Activated CD8-positive, alpha-beta memory T cell treated with anti-CD3 and anti-CD28 coated beads, Interleukin-2, amount 50 U/mL, for 4 hours (primary cell): Measurements from ENCODE around the gene SLC13A3.

Experiments
- DNase-seq: peaks from one replicate; pipeline ENCODE4 v3.0.0-alpha.2; 2020

The SLC13A3 gene

DNA sequence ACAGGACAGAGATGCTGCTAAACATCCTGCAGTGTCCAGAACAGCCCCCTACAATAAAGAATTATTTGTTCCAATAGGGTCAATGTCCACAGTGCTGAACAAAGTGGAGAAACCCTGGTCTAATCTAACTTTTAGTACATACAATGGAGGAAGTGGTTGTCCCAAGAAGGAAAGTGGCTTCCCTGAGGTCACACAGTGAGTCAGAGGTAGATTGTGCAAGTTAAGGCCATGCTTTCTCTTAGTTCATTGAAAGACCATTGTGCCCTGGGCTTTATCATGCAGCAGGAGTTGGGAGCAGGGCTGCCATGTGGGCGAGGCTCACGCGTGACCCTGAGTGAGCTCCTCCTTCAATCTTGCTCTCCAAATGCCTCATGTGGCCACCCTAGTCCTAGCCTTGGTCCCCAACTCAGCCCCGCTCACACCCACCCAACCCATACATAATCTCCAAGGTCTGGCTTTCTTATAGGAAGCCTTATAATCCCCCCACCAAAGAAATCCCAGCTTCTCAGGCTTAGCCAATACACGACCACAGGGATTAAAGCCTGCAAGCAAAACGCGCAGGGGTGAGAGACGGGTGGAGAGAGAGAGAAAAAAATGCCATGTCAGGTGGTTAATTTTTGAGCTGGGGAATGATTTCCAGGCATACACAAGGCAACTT lies 19.9 kb downstream of the SLC13A3 start:
- DNase-seq: no peak

DNA sequence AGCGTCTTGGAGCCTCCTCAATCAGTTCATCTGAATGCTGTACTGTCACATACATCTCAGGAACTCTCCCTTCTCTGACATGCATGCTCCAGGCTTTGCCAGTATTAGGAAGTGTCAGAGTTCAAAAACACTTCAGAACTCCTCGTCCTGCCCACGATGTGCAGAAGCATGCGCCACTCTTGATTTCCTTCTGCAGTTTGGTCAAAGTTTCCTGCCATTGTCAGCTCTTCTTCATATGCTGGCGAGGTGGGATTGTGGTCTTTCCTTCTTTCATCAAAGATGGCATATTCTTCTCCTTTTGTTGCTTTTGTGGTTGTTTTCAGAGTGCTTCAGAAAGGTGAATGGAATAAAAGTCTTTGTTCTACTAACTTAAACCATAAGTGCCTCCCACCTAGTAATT lies 21.0 kb downstream of the SLC13A3 start:
- DNase-seq: no peak

DNA sequence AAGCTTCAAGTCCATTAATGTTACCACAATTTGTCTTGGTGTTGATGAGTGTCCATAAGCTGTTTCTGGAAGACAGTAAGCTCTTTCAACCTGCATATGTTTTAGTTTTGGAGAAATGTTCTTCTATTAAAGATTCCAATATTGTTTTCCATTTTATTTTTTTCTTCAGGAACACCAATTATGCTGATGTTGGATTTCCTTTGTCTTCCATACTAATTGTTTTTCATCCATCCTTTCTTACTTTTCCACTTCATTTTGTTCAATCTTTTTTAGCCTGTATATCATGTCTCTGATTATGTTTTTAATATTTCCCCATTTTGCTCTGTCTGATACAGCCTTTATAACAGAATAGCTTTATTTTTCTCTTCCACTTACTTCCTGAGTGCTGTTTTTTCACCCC lies 21.9 kb downstream of the SLC13A3 start:
- no peak for DNase-seq

DNA sequence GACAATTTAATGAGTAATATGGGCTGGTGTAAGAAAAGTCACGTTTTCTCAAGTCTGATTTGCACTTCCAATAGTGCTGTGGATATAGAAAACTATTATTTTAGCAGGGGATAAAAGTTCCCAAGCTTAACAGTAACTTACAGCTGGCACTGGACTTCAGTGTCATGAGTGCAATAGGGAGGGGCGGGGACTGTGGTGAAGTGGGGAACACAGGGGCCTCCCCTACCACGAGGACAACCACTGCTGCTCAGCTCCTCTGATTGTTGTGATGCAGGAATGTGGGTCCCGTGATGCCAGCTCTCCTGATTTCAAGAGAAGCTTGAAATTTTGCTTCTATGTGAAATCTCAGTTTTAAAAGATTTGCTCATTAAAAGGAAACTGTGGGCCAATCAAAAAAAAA lies 24.0 kb downstream of the SLC13A3 start:
- no peak for DNase-seq

DNA sequence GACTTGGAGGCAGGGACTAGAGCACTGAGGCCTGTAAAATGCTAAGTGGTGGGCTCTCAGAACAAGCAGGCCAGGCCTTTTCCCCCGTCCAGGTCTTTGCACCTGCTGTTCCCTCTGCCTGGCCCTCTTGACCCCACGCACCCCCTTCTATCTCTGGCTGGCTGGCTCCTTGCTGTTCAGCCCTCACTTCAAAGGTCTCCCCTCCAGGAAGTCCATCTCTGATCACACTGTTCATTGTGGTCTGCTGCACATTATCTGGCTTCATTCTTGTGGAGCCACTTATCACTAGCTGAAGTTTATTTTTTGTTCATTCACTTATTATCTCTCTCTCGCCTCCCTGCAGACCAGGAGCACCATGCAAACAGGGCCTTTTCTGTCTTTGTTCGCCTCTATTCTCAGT lies 24.5 kb downstream of the SLC13A3 start:
- no peak for DNase-seq

DNA sequence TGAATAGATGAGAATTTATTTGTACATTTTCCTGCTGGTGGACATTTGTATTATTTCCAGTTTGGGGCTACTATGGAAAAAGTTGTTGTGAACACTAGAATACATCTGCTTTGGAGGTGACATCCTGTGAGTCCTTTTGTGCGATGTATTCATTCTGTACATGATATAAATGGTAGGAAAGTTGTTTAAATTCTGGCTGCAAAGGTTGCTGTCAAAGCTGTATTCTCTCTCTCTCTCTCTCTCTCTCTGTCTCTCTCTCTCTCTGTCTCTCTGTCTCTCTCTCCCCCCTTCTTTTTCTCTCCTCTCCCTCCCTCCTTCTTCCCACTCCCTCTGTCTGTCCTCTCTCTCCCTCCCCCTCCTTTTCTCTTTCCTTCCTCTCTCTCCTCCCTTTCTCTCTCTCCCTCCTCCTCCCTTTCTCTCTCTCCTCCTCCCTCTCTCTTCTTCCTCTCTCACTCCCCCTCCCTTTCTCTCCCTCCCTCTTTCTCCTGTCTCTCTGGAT lies 25.3 kb downstream of the SLC13A3 start:
- no peak for DNase-seq

DNA sequence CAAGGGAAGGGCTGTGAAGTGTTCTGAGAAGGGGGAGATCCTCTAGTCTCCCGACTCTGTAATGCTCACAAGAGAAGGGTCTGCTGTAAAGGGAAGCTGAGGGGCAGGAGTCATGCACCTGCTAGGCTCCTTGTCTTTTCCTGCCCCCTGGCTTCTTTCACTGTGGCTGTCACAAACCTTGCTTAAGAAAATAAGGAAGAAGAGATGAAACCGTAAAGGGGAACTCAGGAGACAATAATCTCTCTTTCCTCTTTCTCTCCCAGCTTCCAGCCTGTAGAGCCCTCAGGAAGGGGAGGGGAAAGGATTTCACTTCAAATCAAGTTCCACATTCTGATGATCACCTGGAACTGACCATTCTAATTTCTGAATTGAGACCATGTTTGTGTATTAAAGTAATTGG lies 26.3 kb downstream of the SLC13A3 start:
- DNase-seq: no peak

DNA sequence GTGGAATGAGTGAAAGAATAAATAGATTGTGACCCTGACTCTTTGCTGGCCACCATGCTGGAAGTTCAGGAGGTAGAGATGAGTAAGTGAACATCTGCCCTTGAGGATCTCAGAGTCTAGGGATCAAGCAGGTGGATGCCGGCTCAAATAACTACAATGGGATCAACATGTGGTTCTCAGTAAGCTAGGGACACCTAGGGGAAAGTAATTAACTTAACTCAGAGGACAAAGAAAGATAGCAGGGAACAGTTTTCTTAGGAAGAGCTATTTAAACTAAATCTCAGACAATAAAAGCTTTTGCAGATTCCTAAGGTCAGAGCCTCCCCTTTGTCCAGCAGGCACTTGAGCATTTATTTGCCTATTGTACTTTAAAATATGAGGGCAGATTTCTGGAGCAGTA lies 29.1 kb downstream of the SLC13A3 start:
- DNase-seq: no peak

DNA sequence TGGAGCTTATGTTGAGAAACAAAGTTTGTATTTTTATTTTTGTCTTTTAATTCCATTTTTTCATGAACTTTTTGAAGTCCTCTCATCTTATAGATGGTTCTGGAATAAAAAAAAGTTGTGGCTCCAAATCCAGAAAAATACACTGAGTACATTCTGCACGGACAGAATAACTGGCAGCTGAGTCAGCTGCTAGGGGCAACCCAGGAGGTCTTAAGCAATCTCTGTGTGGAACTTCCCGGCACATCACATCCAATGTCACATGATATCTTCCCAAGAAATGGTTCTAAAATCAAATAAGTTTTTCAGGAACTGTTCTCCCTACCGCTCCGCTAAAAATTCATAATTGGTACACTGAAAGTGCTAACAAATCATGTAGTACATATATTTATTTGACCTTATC lies 29.8 kb downstream of the SLC13A3 start:
- no peak for DNase-seq

DNA sequence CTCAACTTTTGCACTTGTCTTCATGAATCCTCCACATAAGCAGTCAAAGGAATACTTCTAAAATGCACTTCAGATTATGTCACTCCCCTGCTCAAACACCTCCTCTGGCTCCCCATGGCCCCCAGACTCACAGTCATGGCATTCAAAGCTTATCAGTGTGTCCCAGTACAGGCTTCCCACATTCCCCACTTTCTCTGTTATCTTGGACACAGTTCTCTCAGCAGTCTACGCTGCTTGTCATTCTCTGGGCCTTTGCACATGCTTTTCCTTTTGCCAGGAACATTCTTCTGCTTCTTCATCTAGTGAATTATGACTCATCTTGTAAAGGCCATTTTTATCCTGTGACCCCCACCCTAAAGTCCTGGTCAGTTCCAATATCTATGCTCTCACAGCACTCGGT lies 31.8 kb downstream of the SLC13A3 start:
- DNase-seq: no peak

DNA sequence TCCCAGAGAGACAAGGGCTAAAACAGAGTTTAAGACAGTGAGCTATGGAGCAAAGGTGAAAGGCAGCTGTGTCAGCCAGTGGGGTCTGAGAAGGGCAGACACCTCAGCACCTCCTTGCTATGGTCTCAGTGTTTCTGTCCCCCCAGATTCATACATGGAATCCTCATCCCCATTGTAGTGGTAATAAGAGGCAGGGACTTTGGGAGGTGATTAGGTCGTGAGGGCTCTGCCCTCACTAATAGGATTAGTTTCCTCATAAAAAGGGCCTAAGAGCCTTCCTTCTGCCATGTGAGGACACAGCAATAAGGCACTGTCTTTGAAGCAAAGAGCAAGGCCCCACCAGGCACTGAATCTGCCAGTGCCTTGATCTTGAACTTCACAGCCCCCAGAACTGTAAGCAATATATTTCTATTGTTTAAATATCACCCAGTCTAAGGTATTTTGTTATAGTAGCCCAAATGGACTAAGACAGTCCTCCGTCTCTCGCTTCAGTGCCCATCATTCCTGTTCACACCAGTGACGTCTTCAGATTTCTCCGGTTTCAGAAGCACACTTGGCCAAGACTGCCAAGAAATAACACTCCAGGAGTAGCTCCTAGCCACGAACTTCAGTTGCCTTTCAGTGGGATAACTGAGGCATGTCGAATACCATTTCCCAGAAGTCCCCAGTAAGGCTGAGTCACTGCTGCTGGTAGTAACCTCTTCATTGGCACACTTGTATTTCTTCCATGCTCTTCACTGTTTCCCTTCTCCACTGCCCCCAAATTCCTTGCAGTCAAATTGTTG lies 32.8 kb downstream of the SLC13A3 start:
- DNase-seq: no peak

DNA sequence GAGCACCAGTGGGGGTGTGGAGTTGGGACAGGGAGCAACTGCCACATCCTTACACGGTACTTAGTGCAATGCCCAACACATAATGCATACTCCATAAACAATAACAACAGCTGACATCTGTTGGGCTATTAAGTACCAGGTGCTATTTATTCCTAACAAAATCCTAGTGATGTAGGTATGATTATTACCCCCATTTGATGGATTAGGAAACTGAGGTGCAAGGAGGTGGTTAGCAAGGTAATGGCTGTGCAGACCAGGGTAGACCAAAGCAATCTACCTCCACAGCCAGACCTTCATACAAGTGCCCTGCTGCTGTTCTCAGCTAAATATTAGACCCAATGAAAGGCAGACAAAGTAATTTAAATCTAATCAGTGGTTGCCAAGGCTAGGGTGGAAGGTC lies 36.8 kb downstream of the SLC13A3 start:
- no peak for DNase-seq

DNA sequence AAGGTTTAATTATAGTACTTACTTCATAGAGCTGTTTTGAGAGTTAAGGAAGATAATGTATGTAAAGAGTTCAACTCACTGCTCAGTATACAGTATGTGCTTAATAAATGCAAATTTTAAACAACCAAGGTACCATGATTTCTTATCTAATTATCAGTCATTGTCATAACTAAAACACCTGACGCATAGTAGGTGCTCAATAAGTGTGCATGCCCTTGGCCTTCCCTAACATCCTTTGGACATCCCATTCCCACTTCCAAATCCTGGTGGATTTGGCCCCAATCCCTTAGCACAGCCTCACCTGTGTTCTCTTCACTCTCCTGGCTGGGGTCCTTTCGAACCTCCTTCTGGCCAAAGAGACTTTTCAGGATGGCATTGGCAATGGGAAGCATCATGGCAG lies 41.1 kb downstream of the SLC13A3 start:
- no peak for DNase-seq

DNA sequence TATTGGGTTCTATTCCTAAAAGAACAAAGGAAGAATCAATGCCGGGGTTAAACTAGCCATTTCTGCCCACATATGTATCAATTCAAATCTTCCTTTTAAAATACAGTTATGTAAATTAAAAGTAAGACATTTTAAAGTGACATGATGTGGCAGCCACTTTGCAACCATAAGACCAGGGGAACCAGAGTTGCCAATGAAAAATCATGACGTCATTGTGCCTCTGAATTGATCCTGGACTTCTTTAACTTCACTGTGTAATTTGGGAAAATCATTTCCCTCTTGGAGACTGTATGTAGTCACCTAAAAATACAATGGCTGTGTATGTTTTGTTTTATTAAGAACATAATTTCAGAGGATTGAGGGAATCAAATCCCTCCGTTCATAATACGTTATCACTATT lies 42.2 kb downstream of the SLC13A3 start:
- no peak for DNase-seq

DNA sequence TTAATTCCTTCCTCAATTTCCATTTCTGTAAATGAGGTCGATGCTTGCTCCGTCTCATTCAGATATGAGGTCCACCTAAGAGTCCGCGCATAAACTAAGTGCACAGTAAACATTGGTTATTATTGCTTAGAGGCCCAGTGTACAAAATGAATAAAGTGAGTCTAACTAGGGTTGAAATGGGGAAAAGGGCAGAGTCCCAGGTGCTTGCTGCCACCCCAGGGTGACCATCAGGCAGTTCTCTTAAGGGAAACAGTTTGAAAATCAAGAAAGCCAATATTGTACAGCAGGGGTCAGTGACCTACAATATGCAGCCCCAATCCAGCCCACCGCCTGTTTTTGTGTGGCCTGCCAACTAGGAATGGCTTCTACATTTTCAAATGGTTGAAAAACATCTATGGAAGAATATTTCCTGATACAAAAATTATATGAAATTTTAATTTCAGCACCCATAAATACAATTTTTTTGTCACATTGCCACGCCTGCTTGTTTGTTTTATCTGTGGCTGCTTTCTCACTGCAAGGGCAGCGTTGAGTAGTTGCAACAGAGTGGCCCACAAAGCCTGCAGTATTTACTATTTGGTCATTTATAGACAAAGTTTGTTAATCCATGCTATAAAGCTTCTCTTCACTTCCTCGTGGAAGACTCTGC lies 43.3 kb downstream of the SLC13A3 start:
- no peak for DNase-seq

DNA sequence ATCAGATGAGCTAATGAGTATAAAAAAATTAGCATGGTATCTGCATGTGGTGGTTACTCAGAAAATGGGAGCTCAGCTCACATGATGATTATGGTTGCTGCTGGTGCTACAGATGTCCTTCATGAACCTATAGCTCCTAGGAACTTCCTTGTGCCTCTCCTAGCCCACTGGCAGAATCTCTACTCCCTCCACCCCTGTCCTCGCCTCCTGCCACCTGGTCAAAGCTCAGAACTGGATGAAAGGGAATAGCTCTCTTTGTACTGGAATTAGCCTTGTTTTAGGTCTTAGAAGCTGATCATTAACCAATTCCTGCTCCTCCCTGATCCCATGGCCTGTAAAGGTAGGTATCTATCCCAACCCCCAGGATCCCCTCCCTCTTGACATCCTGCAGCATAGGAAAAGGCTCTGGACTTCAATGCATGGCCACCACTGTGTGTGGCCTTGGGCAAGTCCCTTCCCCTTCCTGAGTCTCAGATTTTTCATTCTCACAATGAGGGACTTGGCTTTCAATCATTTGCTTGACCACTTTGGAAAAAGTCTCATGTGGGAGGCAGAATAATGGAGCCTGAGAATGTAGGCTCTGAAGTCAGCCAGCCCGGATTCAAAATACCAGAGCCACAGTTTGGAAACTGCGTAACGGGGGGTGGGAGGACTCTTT lies 43.9 kb downstream of the SLC13A3 start:
- DNase-seq: no peak

DNA sequence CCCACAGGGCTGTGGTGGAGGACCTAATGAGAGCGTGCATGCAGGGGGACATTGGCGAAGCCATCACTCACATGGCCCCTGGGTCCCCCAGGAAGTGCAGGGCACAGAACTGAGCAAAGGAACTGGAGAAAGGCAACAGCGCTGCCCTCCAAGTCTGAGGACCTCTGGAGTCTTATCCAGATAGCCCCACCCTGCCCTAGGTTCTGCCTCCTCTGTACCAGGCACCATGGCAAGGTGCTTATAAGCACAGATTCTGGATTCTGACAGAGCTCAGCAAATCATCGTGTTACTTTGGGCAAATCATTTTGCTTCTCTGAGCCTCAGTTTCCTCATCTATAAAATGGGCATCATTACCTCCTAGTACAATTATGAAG lies 44.5 kb downstream of the SLC13A3 start:
- DNase-seq: no peak

DNA sequence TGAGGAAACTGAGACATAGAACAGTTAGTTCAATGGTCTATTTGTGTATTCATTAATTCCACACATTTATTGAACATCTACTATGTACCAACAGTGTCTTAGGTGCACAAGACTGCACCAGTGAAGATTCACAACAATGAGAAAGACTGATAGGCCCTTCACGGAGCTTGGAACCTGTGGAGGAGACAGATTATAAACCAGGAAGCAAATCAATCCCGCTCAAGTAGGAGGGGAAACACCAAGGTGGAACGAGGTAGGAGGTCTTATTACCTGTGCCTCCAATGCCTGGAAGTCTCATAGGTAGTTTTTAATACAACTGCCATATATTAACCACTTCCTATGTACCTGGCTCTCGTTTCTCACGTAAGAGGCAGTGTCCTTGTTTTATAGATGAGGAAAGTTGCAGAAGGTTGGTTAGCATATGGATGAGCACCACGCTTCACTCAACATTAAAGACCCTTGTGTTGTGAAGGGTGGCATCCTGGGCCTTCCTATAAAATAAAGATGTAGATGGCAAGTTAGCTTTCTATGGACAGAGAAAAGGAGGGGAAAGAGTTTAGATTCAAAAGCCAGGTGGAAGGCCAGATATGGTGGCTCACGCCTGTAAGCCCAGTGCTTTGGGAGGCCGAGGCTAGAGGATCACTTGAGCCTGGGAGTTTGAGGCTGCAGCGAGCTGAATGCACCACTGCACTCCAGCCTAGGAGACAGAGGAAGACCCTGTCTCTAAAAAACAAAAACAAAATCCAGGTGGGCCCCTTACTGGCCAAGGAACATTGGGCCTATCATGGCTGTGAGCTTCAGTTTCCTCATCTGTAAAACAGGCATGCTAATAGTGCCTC lies 45.1 kb downstream of the SLC13A3 start:
- no peak for DNase-seq

DNA sequence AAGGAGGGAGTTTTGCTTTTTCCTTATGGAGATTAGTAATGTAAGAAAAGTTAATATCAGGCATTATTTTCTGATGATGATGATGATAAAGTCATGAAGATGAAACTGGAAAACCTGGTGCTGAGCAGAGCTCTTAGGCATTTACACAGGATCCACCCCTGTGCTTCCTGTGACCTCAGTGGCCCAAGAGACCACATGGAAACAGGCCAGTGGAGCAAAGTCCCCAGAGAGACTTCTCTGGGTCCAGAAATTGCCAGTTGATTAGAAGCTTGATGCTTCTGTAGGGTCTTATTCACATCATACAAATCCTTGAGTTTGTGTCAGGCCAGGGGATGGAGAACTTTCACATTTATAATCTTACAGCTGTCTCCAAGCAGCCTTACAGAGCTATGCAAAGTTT lies 46.1 kb downstream of the SLC13A3 start:
- no peak for DNase-seq

DNA sequence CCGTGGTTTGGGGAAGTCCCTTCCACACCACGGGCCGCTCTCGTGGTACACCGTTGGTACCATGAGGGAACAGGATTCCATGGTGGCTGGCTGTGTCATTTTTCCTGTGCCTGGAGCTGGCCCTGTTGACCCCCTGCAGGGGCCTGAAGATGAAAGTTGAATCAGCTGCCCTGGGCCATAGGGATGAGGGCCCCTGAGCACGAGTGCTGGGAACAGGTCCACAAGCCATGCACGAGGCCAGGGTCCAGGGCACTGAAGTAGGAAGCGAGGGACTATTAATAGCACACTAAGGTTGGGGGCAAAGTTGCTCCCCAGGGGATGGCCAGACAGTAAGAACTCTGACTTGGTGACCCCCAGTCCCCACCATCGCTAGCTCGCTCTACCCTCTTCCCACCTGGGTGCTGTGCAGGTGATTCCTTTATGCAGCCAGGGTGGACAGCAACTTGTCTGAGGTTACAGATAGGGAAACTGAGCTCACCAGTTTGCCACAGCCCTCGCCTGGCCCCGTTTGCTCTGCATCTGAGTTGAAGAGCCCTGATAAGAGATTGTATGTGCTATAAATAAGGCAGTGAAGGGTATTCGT lies 46.6 kb downstream of the SLC13A3 start:
- no peak for DNase-seq

DNA sequence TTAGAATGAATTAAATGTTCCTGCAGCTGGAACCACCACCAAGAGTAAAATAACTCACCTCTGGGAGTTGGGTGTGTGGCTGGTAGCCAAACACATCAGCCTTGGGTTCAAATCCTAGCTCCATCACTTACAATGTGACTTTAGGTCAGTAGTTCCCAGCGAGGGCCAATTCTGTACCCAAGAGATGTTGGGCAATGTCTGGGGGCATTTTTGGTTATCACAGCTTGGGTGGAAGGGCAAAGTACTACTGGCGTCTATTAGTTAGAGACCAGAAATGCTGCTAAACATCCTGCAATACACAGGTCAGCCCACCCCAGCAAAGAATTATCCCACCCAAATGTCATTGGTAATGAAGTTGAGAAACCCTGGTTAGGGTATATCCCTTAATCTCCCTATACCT lies 48.8 kb downstream of the SLC13A3 start:
- DNase-seq: no peak

DNA sequence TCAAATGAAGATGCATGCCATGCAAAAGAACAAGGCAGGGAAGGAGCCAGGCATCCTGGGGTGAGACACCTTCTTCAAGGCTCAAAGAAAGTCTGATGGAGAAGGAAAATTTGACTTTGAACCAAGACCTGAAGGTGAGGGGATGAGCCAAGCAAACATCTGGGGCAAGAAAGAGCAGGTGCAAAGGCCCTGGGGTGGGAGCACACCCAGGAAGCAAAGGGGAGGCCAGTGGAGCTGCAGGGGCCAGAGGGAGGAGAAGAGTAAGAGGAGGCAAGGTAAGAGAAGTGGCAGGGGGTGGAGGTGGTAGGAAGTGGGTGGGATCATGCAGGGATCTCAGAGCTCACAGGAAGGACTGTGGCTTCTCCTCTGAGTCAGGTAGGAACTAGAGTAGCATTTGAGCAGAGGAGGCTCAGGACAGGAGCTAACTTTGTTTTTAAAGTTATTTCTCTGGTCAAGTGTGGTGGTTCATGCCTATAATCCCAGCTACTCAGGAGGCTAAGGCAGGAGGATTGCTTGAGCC lies 49.6 kb downstream of the SLC13A3 start:
- DNase-seq: no peak
